Middle frontal gyrus (tissue), 1 donor: Measurements from ENCODE around the gene TOR1A.

Source experiments
- DNase-seq: peaks from one replicate; pipeline ENCODE4 v3.0.0-alpha.2; 2015; ENCODE audit warnings: low spot score; ENCODE audit errors: extremely low spot score

TOR1A gene

DNA sequence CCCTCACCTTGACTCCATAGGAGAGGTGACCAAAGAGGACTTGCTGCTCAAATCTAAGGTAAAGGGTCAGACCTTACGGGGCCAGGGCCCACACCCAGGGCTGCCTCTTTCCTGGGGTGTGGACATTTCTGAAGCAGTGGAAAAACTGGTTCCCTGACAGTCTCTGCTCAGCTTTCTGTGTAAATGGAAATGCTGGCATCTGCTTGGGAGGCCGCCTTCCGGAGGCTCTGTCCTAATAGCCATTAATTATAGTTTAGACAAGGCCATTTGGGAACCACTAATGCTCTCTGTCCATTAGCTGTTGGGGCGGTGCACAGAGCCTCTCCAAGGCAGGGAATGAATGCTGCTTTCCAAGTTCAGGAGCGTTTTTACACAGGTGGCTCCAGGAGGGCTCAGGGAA lies 28.6 kb upstream of the TOR1A start:
- DNase-seq = no peak

DNA sequence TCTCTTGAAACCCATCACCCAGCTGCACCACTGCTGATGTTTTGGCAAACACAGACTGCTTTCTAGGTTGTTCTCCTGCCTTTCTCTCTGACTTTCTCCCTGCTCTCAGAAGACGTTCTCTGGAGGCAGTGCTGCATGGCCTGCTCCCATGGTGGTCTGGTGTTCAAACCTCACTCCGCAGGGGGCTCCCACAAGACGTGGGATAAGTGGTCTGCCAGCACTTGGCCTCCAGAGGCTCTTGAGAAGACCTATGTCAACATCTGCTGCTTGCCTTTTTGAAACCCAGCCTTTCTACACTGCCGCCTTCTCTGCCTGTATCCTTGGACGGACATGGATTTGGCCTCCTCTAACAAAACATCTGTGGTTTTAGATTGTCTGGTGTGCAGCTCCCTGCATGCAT lies 27.9 kb upstream of the TOR1A start:
- no peak for DNase-seq

DNA sequence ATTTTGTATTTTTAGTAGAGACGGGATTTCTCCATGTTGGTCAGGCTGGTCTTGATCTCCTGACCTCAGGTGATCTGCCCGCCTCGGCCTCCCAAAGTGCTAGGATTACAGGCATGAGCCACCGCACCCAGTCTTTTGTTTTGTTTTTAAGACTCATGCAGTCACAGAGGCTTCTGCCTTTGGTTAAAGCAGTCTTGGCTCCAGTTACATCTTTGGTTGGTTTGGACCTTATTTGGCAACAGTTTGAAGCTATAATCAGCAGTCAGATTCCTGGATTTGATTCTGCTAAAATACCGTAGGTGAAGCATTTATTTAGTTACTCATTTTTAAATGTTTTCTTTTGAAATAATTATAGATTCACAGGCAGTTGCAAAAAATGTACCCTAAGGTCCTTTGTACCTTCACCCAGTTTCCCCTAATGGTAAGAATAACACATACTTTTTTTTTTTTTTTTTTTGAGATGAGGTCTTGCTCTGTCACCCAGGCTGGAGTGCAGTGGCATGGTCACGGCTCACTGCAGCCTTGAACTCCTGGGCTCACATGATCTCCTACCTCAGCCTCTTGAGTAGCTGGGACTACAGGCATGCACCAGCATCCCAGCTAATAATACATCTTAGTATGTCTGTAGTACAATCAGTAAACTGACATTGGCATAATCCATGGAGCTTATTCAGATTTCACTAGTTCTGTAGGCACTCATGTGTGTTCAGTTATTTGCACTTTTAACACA lies 27.1 kb upstream of the TOR1A start:
- DNase-seq = no peak

- DNase-seq = no peak
Observed at GRCh38 chr9:129849901-129850300, 26.0 kb upstream of the TOR1A start.

- no peak for DNase-seq
Observed at GRCh38 chr9:129848712-129849441, 24.9 kb upstream of the TOR1A start.

- DNase-seq = no peak
Observed at GRCh38 chr9:129845373-129845772, 21.4 kb upstream of the TOR1A start.

DNA sequence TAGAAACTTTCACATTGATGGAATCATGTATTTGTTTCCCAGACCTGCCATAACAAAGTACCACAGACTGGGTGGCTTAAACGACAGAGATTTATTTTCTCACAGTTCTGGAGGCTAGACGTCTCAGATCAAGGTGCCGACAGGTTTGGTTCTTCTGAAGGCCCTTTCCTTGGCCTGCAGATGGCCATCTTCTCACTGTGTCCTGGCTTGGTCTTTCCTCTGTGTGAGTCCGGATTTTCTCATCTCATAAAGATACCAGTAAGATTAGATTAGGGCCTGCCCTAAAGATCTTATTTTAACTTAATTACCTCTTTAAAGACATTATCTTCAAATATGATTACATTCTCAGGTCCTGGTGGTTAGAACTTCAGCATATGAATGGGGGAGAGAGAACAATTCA lies 17.1 kb upstream of the TOR1A start:
- DNase-seq = no peak

DNA sequence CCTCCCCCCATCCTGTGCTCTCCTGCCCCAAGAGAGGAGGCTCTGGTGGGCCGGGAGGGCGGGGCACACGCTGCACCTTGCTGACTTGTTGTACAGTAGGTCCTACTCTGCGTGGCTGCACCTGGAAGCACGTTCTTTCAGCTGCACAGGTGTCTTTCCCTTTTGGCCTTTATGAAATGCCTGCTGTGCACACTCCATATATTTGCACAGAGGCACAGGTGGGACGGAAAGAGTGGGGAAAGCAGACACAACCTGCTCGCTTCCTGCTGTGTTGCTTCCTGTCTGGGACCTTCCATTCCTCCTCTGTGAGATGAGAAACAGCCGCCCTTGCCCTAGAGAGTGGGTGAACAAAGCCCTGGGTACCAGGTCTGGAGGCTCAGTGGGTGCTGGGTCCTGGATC lies 16.1 kb upstream of the TOR1A start:
- DNase-seq = no peak

GRCh38 chr9:129839324-129840023 lies 15.5 kb upstream of the TOR1A start:
- DNase-seq = no peak

GRCh38 chr9:129838707-129839259 lies 14.8 kb upstream of the TOR1A start:
- DNase-seq = no peak

GRCh38 chr9:129836311-129837007 lies 12.5 kb upstream of the TOR1A start:
- DNase-seq = no peak

GRCh38 chr9:129835860-129836223 lies 11.9 kb upstream of the TOR1A start:
- DNase-seq = no peak

GRCh38 chr9:129835128-129835859 lies 11.4 kb upstream of the TOR1A start, which contains the start of the genes C9orf78 and USP20:
C9orf78 (minus strand) TSS chr9:129835275; CDS start chr9:129835221, 54 bp downstream.
USP20 (plus strand) TSS chr9:129835458; CDS start chr9:129852556, 17,098 bp downstream.
- DNase-seq = peak; percentile 91

DNA sequence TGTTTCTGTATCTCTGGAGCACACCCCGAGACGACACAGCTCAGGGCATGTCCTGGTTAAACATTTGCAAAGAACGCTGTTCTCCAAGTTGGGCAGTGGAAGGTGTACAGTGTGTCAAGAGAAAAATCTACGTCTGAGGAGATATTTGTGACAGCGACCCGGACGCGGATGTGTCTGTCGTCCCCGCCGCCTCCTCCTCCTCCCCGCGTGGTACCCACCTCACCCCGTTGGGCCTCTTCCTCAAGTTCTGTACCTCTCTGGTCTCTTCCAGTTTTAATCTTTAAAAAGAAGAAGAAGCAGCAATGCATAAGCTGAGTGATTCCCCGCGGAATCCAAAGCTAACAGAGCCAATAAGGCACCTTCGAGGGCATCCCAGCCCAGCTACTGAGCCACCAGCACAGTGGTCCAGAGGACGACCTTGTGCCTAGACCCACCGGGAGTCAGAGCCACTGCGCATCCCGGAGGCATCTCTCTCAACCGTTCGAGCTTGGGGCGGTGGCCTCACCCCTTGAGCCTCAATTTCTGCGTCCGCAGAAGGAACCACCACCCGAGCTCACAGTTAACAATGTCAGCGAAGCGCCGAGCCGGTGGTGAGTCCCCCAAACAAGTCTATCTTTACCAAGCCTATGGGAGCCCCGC lies 10.7 kb upstream of the TOR1A start:
- no peak for DNase-seq

- no peak for DNase-seq
Observed at GRCh38 chr9:129832982-129833381, 9.0 kb upstream of the TOR1A start.

- DNase-seq = no peak
Observed at GRCh38 chr9:129828969-129829368, 5.0 kb upstream of the TOR1A start.

GRCh38 chr9:129828051-129828450 lies 4.1 kb upstream of the TOR1A start:
- no peak for DNase-seq

DNA sequence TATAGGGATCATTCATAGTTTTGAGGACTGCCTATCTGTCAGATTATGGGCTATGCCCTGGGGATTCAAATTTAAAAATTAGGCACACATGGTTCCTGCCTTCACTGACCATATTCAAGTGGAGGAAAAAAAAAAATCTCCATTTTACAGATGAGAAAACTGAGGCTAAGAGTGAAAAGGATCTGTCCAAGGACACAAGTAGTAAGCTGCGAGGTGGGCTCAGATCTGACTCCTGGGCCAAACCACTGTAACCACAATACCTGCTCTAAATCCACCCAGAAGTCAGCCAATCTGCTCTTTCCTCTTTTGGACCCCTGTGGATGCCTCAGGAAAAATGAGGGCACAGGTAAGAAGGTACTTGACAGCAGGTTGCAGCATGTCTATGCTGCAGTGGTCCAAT lies 2.8 kb upstream of the TOR1A start:
- DNase-seq = no peak

DNA sequence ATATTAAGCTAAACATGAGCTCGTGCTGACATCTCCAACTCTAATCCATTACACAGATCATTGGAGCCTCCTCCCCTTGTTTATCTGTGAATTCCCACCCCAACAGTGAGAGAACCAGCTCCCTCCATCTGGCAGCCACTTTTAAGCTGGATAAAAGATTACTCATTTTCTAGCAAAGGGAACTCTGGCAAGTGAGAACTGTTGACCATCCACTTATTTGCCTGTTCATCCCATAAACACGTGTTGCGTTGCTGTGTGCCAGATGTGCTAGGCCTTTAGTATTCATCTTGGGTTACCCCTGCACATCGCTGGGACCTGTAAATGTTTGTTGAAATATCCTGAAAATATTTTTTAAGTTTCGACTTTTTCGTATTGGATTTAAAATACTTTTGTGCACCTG lies 2.4 kb upstream of the TOR1A start:
- no peak for DNase-seq

GRCh38 chr9:129823542-129823934 lies 398 bp downstream of the TOR1A start:
- no peak for DNase-seq
